ENCODE results near the gene UGGT2.

UGGT2 gene, protein sequence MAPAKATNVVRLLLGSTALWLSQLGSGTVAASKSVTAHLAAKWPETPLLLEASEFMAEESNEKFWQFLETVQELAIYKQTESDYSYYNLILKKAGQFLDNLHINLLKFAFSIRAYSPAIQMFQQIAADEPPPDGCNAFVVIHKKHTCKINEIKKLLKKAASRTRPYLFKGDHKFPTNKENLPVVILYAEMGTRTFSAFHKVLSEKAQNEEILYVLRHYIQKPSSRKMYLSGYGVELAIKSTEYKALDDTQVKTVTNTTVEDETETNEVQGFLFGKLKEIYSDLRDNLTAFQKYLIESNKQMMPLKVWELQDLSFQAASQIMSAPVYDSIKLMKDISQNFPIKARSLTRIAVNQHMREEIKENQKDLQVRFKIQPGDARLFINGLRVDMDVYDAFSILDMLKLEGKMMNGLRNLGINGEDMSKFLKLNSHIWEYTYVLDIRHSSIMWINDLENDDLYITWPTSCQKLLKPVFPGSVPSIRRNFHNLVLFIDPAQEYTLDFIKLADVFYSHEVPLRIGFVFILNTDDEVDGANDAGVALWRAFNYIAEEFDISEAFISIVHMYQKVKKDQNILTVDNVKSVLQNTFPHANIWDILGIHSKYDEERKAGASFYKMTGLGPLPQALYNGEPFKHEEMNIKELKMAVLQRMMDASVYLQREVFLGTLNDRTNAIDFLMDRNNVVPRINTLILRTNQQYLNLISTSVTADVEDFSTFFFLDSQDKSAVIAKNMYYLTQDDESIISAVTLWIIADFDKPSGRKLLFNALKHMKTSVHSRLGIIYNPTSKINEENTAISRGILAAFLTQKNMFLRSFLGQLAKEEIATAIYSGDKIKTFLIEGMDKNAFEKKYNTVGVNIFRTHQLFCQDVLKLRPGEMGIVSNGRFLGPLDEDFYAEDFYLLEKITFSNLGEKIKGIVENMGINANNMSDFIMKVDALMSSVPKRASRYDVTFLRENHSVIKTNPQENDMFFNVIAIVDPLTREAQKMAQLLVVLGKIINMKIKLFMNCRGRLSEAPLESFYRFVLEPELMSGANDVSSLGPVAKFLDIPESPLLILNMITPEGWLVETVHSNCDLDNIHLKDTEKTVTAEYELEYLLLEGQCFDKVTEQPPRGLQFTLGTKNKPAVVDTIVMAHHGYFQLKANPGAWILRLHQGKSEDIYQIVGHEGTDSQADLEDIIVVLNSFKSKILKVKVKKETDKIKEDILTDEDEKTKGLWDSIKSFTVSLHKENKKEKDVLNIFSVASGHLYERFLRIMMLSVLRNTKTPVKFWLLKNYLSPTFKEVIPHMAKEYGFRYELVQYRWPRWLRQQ (N-terminal part only)

DNA sequence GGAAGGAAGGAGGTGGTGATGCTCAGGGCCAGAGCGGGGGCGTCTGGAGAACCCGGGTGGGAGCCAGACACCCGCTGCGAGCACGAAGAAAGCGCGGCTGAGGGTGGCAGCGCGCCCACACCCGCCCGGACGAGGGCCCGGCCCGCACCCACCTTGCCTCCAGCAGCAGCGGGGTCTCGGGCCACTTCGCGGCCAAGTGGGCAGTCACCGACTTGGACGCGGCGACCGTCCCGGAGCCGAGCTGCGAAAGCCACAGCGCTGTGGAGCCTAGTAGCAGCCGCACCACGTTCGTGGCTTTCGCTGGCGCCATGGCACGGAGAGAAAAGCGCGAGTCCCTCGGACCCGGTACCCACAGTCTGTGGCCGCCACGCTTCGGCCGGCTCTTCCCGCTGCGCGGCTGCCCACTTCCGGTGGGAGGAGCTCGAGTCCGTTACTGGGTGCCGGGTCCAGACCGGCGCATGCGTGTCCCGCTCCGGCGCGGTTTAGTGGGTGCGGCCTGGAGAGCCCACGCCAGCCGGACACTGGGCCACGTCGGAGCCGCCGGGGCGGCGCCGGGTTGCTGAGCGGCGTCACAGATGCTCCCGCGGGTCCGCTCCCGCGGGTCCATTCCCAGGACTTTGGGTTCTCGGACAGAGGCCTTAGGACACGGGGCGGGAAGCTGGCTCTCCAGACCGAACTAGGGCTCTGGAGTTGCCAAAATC, at the start of gene UGGT2:
Gene UGGT2 (minus strand): TSS at position 399 of the 701 bp plus-strand sequence. CDS start 89 bp downstream, at position 310.
- DNase-seq (ENCODE audit: low spot score): peak; percentile 92

DNA sequence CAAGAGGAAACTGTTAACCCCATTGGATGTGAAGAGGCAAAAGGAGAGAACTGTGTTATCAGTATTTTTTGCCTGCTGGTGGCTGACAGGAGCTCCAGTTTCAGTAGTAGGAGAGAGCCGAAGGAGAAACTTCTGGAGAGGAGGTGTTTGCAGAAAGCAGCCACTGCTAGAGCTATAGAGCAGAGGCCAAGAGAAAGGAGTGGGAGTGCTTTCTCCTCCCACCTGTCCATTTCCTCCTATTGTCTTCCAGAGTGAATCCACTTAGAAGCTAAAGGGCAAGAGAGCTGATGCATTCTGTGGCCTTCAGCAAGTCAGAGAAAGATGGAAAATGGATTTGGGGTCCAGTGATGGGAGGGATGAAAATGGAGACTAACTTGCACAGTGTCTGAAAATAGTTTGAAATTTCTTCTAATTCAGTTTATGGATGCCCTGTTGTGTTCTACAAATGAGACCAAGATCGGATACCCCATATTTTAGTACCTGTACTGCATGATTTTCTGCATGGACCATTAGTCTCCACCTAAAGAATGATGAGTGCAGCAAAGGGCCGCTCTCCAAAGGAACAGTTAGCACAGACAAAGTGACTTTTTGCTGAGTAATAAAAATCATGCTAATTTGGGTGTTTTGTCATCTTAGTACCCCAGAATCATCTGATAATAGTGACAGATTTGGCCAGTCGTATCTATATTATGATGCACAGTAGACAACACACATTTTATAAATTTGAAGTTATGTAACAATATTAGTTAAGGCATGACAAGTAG, 47.4 kb upstream of the UGGT2 start:
- DNase-seq (ENCODE audit: low spot score): no peak

DNA sequence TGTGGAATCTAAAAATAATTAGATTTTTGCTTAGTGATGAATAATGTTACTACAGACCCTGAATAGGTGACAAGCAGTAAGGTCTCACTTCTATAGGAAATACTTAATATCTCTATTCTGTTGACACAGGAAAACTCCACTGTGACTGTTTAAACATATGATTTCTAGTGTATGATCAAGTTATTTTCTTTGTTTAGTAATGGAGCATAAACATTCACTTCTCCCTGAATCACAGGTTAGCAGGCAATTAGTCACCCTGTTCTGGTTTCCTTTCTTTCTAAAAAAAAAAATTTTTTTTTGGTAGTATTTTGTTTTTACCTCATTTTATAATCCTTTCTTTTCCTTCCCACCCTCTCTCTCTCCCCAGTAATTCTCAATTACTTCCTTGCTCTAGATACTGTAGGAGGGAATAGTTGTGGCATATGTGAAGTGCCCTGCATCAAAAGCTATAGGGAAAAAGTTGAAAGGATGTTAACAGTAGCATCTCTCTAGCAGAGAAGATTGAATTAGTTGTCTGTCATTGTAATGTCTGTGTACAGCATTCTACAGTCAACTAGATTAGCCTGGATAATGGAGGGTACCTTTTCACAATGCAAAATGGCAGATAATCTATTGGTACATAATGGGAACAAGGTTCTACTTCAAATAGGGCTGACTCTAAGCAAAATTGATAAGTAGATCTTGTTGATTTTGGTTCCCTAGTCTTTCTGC, 40.2 kb upstream of the UGGT2 start:
- no peak for DNase-seq (ENCODE audit: low spot score)

DNA sequence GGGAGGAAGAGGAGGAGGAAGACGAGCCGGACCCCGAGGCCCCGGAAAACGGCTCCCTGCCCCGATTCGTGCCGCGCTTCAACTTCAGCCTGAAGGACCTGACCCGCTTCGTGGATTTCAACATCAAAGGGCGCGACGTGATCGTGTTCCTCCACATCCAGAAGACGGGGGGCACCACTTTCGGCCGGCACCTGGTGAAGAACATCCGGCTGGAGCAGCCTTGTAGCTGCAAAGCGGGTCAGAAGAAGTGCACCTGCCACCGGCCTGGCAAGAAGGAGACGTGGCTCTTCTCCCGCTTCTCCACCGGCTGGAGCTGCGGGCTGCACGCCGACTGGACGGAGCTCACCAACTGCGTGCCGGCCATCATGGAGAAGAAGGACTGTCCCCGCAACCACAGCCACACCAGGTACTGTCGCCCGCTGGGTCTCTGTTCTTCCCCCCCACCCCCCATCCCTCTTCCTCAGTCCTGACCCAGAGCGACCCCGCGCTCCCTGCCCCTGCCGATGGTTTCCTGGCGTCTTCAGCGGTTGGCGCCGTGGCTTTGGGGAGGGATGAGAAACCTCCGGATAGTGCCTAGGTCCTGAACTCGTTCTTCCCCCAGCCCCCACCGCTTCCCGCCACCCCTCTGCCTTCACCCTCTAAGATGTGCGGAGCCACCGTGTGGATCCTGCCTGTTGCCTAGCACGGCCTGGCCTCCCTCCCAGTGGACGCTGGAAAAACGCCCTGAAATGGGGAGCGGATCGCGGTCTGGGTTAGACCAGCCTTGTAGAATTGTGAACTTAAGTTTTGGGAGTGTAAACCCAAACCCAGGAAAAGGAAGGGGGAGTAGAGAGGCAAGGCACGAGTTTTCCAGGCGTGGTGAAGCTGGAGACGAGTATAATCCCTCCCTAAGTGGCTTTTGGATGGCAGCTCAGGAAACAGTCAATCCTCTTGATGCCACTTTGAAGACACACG, 38.2 kb upstream of the UGGT2 start:
- peak; percentile 29 for DNase-seq (ENCODE audit: low spot score)

DNA sequence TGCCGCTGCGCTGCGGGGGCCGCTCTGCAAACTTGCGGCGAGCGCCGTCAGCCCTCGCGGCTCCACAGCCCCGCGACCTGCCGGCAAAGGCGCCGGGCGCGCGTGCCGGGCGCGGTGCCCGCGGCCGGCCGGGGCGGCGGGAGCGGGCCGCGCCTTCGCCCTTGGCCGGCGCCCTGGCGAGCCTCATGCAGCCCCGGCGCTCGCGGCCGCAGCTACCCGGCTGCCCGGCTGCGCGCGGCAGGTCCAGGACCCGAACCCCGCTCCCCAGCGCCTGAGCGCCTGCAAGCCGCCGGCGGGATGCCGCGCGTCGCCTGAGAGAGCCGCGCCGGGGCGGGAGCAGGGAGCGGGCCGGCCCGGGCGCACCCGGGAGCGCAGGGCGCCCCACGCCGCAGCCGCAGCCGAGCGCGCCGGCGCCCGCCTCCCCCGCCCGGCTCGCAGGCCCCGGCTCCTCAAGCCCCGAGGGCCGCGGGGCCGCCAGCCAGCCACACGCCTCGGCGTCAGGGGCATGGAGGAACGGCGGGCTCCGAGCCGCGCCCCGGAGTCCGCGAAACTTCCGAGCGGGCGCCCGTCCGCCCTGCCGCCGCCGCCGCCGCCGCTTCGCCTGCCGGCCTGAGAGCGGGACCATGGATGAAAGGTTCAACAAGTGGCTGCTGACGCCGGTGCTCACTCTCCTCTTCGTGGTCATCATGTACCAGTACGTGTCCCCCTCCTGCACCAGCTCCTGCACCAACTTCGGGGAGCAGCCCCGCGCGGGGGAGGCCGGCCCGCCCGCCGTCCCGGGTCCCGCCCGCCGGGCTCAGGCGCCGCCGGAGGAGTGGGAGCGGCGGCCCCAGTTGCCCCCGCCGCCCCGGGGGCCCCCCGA, 37.3 kb upstream of the UGGT2 start:
- no peak for DNase-seq (ENCODE audit: low spot score)

DNA sequence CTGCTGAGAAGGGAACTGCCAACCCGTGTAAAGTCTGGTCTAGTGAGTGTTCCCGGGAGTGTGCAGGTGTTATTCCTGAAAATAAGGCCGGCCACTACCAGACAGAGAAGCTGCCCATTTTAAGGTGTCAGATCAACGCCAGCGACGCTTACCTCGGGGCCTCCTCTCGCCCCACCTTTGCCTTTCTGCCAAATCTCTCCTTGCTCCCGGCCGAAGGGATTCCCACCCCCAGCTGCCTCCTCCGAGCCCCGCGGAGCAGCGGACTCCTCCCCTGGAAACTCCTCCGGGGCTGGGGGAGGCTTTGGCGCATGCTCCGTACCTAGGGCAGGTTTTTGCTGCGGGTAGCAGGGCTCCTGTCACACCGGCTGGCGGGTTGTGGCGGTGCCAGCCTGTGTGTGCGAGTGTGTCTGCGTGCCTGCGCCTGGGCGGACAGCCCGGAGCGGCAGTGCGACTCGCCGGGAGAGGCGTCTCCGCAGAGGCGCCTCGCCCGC, 36.6 kb upstream of the UGGT2 start, which contains the start of gene HS6ST3:
Gene HS6ST3 (plus strand): TSS at position 359 of the 491 bp plus-strand sequence.
- DNase-seq (ENCODE audit: low spot score): peak; percentile 52

DNA sequence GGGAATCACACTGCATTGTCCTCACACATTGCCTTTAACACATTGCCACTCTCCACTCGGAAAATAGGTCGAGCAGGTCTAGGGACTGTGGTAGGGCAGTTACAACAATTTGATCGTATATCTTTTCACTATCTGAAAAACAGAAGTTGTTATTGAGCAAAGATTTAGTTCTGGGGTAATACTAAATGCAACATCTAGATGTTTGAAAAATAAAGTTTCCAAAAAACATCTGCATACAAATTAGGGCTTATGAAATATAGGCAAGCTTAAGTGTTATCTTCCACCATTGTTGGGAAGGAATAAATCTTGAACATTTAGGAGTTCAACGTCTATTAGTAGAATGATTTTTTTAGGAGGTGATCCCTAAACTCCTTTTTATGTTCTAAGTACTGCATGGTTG, 35.9 kb upstream of the UGGT2 start:
- no peak for DNase-seq (ENCODE audit: low spot score)

DNA sequence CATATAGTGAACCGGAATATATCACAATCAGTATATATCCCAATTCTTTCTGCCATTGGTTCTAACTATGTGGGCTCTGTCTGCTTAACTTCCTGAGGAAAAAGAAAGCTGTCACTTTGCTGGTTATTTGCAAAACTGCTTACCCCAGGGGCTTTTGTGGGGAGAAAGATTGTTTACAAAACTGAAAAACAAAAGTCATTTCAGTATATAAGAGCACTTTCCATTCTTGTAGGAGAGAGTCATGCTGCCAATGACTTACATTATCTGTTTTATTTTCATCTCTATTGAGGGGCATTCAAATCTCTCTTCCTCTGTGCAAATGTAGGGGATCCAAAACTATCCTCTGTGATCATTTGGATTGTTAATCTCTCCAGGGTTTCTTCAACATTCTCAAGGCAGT, 33.5 kb upstream of the UGGT2 start:
- no peak for DNase-seq (ENCODE audit: low spot score)

DNA sequence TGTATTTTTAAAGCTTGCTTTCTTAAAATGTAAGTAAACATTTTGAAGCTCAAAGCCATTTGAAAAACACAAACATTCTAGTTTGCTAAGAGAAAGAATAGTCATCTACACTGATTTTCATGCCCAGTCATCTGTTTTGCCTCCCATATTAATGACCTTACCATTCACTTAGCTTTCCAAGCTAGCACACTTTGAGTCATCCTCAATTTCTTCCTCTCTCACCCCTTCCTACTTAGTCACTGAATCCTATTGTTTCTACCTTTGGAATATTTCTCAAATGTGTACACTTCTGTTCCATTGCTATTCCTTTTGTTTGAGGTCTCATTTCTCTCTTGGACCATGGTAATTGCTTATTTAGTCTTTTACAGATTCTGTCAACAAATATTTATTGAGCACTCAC, 29.4 kb upstream of the UGGT2 start:
- no peak for DNase-seq (ENCODE audit: low spot score)

DNA sequence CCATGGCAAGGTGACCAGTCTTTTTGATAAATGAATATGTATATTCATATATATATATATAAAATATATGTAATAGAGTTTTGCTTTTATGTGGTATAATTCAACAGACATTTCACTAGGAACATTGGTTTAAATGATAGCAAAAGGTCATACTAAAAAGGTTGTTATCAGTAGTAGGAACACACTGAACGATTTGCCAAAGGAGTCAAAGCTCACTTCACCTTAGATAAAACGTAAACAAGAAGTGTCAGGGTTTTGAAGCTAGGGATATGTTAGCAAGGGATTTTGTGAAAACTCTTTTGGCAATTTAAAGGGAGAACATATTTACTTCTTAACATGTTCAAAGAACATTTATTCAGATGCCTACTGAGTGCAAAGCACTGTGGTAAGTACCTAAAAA, 28.7 kb upstream of the UGGT2 start:
- DNase-seq (ENCODE audit: low spot score): no peak

DNA sequence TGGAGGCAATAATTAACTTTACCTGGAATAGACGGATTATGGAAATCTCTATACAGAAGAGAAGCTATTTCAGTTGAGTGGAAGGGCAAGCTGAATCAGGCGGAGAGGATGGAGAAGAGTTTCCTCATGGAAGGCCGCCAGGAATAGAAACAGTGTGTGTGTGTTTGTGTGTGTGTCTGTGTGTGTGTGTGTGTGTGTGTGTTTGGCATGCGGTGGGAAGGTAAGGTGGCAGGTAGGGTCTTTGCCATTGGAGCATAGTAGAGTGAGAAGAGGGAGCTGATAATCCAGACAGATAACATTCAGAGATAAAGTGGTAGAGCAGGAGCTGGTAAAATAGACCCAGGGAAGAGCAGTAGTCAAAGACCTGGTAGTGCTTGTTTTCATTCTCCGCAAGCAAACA, 27.5 kb upstream of the UGGT2 start:
- DNase-seq (ENCODE audit: low spot score): no peak

DNA sequence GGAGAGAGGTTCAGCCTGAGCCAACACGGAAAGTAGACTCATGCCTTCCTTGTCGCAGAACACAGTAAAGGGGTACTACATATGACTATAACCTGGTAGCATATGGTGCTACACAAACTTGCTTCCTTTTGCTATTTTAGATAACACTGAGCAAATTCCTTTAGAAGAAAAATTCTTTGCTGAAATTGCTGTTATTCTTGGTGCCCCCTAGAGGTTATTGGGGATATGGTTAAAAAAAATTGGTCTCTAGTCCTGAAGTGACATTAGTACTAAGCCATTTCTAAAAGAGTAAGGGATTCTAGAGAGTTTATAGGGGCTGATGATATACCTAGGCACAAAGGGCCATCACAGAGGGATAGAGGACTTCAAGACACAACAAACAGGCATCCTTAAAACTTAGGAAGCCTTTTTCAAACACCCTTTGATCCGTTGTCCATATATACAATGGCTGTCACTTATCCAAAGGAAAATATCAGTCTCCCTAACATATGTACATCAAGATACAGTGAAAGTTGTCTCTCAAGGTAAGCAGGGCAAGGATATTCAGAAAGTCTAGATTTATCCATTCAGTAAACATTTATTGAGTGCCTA, 22.8 kb upstream of the UGGT2 start:
- no peak for DNase-seq (ENCODE audit: low spot score)

DNA sequence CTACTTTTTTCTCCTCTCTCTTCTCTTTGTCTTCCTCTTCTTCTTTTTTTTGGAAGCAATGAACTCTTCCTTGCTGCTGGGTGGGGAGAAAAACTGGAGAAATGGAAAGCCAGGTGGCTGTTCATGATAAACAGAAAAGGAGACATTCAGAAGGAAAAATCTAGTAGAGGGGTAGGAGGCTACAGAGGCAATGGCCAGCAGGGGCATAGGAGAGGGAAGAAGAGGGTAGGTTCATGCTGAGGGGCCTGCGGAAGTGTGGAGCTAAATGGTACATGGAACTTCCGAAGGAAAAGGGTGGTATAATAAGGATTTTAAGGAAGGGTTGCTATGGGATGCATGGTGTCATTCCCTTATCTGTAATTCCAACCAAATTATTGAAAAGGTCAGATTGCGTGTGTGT, 19.2 kb upstream of the UGGT2 start:
- no peak for DNase-seq (ENCODE audit: low spot score)

DNA sequence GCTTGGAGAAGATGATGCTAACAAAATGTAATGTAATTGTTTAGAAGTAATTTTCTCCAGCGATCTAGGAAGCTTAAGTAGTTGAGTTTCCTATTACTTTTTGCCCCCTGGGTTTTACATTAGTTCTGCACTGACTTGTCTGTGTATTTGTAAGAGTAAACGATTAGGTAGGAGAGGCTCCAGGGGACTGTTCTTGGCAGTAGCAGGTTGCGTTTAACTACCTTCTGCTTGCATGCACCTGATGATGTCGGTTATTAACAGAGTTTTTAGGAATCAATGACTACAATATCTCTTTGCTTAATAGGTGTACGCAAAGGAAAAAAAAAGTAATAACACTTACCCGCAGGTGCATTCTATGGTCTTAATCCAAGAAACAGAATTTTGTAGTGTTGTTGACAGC, 18.3 kb upstream of the UGGT2 start:
- DNase-seq (ENCODE audit: low spot score): no peak

DNA sequence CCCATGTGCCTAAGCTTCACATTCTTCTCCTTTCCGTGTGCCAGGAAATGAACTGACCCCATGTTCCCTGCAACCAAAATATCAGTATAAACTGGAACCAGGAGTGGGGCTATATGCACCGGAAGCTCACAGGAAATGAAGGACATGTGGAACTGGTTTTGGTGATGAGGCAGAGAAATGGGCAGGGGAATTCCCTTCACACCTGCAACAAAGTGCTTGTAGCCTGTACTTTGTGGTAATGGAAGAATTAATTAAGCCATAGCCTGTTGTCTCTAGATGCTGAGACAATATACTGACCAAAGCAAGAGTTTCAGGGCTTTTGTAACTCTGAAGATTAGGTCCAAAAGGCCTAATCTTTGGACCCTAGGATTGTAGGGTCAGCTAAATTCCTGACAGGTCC, 15.5 kb upstream of the UGGT2 start:
- DNase-seq (ENCODE audit: low spot score): no peak

DNA sequence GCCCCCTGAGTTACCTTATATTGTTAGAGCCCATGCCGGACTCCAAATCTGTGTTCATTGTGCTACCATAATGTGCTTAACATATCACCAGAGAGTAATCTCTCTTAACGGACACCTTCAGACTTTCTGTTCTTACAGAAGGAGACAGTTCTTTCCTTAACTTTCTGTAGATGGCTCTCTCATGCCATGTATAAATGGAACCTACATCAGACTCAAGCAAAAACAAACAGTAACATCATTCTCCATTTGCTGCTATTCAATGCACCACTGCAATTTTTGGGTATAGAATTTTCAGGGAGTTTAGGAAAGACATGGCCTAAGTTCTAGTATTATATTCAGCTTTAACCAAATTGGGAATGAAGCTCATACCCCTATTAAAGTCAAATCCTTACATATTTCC, 12.6 kb upstream of the UGGT2 start:
- DNase-seq (ENCODE audit: low spot score): no peak

DNA sequence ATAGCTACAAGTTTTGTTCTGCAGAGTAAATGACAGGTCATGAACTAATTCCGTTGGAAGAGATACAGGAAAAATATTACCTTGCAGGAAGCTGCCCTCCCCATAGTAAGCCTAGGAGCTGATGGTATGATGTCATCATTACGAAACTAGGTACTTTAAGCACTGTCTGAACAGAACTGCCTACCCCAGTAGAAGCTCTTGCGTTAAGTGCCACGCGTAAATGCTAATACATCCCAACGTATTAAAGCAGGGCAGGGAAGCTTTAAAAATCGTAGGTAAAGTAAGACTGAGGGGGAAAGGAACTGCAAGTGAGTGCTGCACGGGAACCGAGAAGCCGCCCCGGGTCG, 572 bp downstream of the UGGT2 start:
- peak; percentile 21 for DNase-seq (ENCODE audit: low spot score)
